ENCODE data around the gene MGAT1. TPM values are rescaled to one million over a fixed set of nuclear protein-coding genes. Genes with fewer than 3 reads are reported as not detected.

The MGAT1 gene
- total RNA-seq, 1 experiment from 2014 or later = 53.0 TPM

DNA sequence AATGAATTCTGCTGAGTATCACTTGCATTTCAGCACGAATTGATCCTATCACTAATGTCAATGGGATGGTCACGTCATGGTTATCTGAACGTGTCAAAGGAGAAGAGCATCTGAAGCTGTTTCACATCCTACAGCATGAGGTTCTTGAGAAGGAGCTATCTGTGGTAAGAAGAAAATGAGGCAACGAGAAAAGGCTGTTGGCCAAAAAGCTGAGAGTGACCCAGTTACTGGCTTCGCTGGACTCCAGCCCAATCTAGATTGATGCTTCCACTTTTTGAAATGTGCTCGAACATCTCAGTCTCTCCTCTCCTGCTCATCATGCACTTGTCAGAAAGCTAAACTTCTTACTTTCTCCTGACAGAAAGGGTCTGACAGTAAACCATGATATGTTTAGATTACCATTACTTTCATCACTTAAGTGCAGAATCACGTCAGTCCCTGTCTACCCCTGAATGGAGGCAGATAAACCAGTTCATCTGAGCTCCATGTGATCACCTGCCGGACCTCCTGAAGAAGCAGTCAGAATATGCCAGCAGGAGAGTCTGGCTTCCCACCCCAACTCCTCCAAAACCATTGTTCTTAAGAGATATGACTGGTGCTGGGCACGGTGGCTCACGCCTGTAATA lies 22.5 kb downstream of the MGAT1 start:
- Histone ChIP-seq H3K9me3 (ENCODE audit: control insufficient read depth in 1 of 2, insufficient read depth in 1 of 2, low read depth in 1 of 2, low read length in 2 of 2) (no peaks in the 10 kb centered on the region), H3K9ac (ENCODE audit: low read length) (no peak overlapping the region), H3K36me3 (ENCODE audit: control insufficient read depth in 1 of 2, insufficient read depth in 2 of 2, low read length in 2 of 2) (no peaks in the 10 kb centered on the region), H4K20me1 (ENCODE audit: insufficient read depth) (no peaks in the 10 kb centered on the region), H2AFZ (ENCODE audit: low read depth, low read length, poor library complexity, severe bottlenecking) (no peak overlapping the region), H3K4me3 (replicated peaks in 1 of 2; ENCODE audit: low read depth in 1 of 2, low read length in 2 of 2) (no peak overlapping the region), H3K79me2 (ENCODE audit: insufficient read depth, low read length) (no peaks in the 10 kb centered on the region), H3K9me2 (ENCODE audit: insufficient read depth) (no peaks in the 10 kb centered on the region), H3K27me3 (ENCODE audit: insufficient read depth, low read length) (no peaks in the 10 kb centered on the region), H3K4me2 (ENCODE audit: low read length) (no peak overlapping the region), H3K27ac (ENCODE audit: low read depth, low read length) (no peak overlapping the region), H3K4me1 (ENCODE audit: control insufficient read depth in 1 of 2, insufficient read depth in 2 of 2, low read length in 2 of 2) (no peaks in the 10 kb centered on the region)
- intact Hi-C loops (cut with micrococcal nuclease) = loop anchor here (10.0 kb wide), 1 partner anchor 295 kb away; no protein-coding TSS in a partner anchor
- CTCF ChIA-PET = no interaction called here
- no TSS peak for BruUV-seq (replicated peaks)
- POLR2A ChIA-PET = no interaction called here
- RAD21 ChIA-PET (ENCODE audit: low non-redundant PET in 1 of 2, low total read pairs in 2 of 2, uncharacterized antibody in 2 of 2, unreplicated experiment in 2 of 2) = no interaction called here
- no peak for ATAC-seq
- TF ChIP-seq TCF7L2 (IDR thresholded peaks at IDR 0.05; ENCODE audit: borderline replicate concordance, extremely low read depth, insufficient read depth, insufficient read length) (no peak), YY1 (IDR thresholded peaks at IDR 0.05; ENCODE audit: extremely low read depth, insufficient replicate concordance, low read depth, low read length) (no peak), EGR1 (IDR thresholded peaks at IDR 0.05; ENCODE audit: low read depth) (no peak), FOSL1 (IDR thresholded peaks at IDR 0.05; ENCODE audit: low read depth) (no peak), SRF (IDR thresholded peaks at IDR 0.05; ENCODE audit: low read depth) (no peak), RAD21 (IDR thresholded peaks at IDR 0.05; ENCODE audit: low read depth) (no peak), POLR2AphosphoS5 (IDR thresholded peaks at IDR 0.05; ENCODE audit: low read depth, low read length) (no peak), EZH2phosphoT487 (IDR thresholded peaks at IDR 0.05; ENCODE audit: borderline replicate concordance) (no peak), ELF1 (IDR thresholded peaks at IDR 0.05; ENCODE audit: borderline replicate concordance, low read depth) (no peak), POLR2A (IDR thresholded peaks at IDR 0.05; ENCODE audit: borderline replicate concordance, extremely low read depth, insufficient read depth, insufficient read length) (no peak), SP1 (IDR thresholded peaks at IDR 0.05; ENCODE audit: low read depth) (no peak), EZH2 (IDR thresholded peaks at IDR 0.05) (no peak), ZFX (IDR thresholded peaks at IDR 0.05) (no peak)
- TF ChIP-seq, protein P1, sequence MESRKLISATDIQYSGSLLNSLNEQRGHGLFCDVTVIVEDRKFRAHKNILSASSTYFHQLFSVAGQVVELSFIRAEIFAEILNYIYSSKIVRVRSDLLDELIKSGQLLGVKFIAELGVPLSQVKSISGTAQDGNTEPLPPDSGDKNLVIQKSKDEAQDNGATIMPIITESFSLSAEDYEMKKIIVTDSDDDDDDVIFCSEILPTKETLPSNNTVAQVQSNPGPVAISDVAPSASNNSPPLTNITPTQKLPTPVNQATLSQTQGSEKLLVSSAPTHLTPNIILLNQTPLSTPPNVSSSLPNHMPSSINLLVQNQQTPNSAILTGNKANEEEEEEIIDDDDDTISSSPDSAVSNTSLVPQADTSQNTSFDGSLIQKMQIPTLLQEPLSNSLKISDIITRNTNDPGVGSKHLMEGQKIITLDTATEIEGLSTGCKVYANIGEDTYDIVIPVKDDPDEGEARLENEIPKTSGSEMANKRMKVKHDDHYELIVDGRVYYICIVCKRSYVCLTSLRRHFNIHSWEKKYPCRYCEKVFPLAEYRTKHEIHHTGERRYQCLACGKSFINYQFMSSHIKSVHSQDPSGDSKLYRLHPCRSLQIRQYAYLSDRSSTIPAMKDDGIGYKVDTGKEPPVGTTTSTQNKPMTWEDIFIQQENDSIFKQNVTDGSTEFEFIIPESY (IDR thresholded peaks at IDR 0.05; ENCODE audit: extremely low read depth, insufficient replicate concordance, low read length) = no peak
- TF ChIP-seq, protein P2, sequence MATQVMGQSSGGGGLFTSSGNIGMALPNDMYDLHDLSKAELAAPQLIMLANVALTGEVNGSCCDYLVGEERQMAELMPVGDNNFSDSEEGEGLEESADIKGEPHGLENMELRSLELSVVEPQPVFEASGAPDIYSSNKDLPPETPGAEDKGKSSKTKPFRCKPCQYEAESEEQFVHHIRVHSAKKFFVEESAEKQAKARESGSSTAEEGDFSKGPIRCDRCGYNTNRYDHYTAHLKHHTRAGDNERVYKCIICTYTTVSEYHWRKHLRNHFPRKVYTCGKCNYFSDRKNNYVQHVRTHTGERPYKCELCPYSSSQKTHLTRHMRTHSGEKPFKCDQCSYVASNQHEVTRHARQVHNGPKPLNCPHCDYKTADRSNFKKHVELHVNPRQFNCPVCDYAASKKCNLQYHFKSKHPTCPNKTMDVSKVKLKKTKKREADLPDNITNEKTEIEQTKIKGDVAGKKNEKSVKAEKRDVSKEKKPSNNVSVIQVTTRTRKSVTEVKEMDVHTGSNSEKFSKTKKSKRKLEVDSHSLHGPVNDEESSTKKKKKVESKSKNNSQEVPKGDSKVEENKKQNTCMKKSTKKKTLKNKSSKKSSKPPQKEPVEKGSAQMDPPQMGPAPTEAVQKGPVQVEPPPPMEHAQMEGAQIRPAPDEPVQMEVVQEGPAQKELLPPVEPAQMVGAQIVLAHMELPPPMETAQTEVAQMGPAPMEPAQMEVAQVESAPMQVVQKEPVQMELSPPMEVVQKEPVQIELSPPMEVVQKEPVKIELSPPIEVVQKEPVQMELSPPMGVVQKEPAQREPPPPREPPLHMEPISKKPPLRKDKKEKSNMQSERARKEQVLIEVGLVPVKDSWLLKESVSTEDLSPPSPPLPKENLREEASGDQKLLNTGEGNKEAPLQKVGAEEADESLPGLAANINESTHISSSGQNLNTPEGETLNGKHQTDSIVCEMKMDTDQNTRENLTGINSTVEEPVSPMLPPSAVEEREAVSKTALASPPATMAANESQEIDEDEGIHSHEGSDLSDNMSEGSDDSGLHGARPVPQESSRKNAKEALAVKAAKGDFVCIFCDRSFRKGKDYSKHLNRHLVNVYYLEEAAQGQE (IDR thresholded peaks at IDR 0.05; ENCODE audit: low read depth) = no peak
- TF ChIP-seq, protein P3, sequence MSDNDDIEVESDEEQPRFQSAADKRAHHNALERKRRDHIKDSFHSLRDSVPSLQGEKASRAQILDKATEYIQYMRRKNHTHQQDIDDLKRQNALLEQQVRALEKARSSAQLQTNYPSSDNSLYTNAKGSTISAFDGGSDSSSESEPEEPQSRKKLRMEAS (IDR thresholded peaks at IDR 0.05) = no peak
- no peak for DNase-seq (ENCODE audit: low read depth, low spot score)
